ENCODE measurements around the gene TSACC.
"Not testable (repeated sequence)": the region's sequence is repeated elsewhere in the genome, so short reads cannot be mapped to it uniquely, and the experiment has no call there.

TSACC gene

GRCh38 chr1:156346636-156347035 lies 8.3 kb downstream of the TSACC start:
- no peak overlapping the region for H3K4me3 ChIP-seq (replicated peaks in 1 of 2; ENCODE audit: low read depth in 2 of 2, low read length in 2 of 2)
- DNase-seq (ENCODE audit: low read depth in 2 of 2) = peak; percentile 27 to 39
- TF ChIP-seq, protein P1, sequence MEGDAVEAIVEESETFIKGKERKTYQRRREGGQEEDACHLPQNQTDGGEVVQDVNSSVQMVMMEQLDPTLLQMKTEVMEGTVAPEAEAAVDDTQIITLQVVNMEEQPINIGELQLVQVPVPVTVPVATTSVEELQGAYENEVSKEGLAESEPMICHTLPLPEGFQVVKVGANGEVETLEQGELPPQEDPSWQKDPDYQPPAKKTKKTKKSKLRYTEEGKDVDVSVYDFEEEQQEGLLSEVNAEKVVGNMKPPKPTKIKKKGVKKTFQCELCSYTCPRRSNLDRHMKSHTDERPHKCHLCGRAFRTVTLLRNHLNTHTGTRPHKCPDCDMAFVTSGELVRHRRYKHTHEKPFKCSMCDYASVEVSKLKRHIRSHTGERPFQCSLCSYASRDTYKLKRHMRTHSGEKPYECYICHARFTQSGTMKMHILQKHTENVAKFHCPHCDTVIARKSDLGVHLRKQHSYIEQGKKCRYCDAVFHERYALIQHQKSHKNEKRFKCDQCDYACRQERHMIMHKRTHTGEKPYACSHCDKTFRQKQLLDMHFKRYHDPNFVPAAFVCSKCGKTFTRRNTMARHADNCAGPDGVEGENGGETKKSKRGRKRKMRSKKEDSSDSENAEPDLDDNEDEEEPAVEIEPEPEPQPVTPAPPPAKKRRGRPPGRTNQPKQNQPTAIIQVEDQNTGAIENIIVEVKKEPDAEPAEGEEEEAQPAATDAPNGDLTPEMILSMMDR (IDR thresholded peaks at IDR 0.05; ENCODE audit: low read depth, low read length) = no peak

DNA sequence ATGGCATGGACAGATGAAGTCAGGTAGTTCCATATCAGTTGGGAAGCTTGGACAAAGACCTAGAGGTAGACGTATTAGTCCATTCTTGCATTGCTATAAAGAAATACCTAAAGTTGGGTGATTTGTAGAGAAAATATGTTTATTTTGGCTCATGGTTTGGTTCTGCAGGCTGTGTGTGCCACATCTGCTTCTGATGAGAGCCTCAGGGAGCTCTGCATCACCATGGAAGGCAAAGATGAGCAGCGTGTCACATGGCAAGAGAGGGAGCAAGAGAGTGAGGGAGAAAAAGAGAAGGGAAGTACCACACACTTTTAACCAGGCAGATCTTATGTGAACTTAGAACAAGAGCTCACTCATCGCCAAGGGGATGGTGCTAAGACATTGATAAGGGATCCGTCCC lies 9.0 kb downstream of the TSACC start:
- TF ChIP-seq, protein P1 (IDR thresholded peaks at IDR 0.05; ENCODE audit: low read depth, low read length) = no peak
- no peak overlapping the region for H3K4me3 ChIP-seq (replicated peaks in 1 of 2; ENCODE audit: low read depth in 2 of 2, low read length in 2 of 2)
- peak; percentile 19 to 82 for DNase-seq (ENCODE audit: low read depth in 2 of 2)

GRCh38 chr1:156352481-156352880 lies 14.2 kb downstream of the TSACC start:
- not testable (repeated sequence) for DNase-seq (ENCODE audit: low read depth in 2 of 2); H3K4me3 ChIP-seq (replicated peaks in 1 of 2; ENCODE audit: low read depth in 2 of 2, low read length in 2 of 2)

- H3K4me3 ChIP-seq (replicated peaks in 1 of 2; ENCODE audit: low read depth in 2 of 2, low read length in 2 of 2) = no peak overlapping the region
- TF ChIP-seq, protein P1 (IDR thresholded peaks at IDR 0.05; ENCODE audit: low read depth, low read length) = no peak
- no peak for DNase-seq (ENCODE audit: low read depth in 2 of 2)
These were observed 18.0 kb downstream of the TSACC start for GRCh38 chr1:156356262-156356874.

GRCh38 chr1:156356875-156357534 lies 18.7 kb downstream of the TSACC start:
- peak in 1 of 2 donors; percentile 16 for DNase-seq (ENCODE audit: low read depth in 2 of 2)
- TF ChIP-seq, protein P1 (IDR thresholded peaks at IDR 0.05; ENCODE audit: low read depth, low read length) = peak; percentile 82
- no peak overlapping the region for H3K4me3 ChIP-seq (replicated peaks in 1 of 2; ENCODE audit: low read depth in 2 of 2, low read length in 2 of 2)

- DNase-seq (ENCODE audit: low read depth in 2 of 2) = no peak
- H3K4me3 ChIP-seq (replicated peaks in 1 of 2; ENCODE audit: low read depth in 2 of 2, low read length in 2 of 2) = no peak overlapping the region
- TF ChIP-seq, protein P1 (IDR thresholded peaks at IDR 0.05; ENCODE audit: low read depth, low read length) = no peak
These were observed 19.7 kb downstream of the TSACC start for GRCh38 chr1:156357977-156358376.

DNA sequence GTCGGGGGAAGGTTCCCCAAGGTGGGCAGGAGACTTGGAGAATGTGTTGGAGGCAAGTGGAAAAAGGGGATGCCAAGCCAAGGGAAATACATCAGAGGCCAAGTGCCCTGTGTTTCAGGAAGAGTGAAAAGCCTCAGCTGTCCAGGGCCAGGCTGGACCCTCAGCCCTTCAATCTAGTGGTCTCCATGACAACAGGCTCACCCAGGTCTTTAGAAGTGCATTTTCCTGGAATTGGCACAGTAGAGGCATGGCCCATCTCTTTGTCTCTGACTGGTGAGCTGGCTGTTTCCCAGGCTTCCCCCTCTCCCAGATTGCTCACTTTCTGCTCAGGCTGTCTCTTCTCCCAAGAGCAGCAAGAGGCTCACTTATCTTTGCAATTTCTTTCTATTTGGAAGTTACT lies 20.3 kb downstream of the TSACC start:
- TF ChIP-seq, protein P1 (IDR thresholded peaks at IDR 0.05; ENCODE audit: low read depth, low read length) = no peak
- DNase-seq (ENCODE audit: low read depth in 2 of 2) = no peak
- no peak overlapping the region for H3K4me3 ChIP-seq (replicated peaks in 1 of 2; ENCODE audit: low read depth in 2 of 2, low read length in 2 of 2)

All from cardiac fibroblast (primary cell).